ENCODE results near the gene PTGER1. TPM values are rescaled to one million over a fixed set of nuclear protein-coding genes. Genes with fewer than 3 reads are reported as not detected.

PTGER1 gene
- total and polyA plus RNA-seq, 2 donors (not counting 3 experiments of a cell fraction or from before 2014, with no cell fraction given) = 0.21 to 0.40 TPM

- FAIRE-seq (no peak), DNase-seq (ENCODE audit: low read depth, low spot score) (no peak)
- dilution Hi-C loops (cut with MboI; ENCODE audit: extremely low pct_ligation_motif_present, low sequenced_read_pairs) = no loop called here
- no peaks in the 10 kb centered on the region for H3K9me3 ChIP-seq (replicated peaks; ENCODE audit: control insufficient read depth, insufficient read depth, low read length)
- peaks cover 4% of the 10 kb centered on the region for H3K4me1 ChIP-seq (ENCODE audit: control insufficient read depth, extremely low read depth, insufficient read depth, low read length)
- H2AFZ ChIP-seq (ENCODE audit: low read depth, low read length) = no peak overlapping the region
- CTCF ChIA-PET = interaction anchor here (1.8 to 4.1 kb wide), 4 partner anchors 8 to 37 kb away, joined by 5 to 12 read pairs (median 6); partner anchors contain the start of genes DNAJB1 and GIPC1
- H3K27me3 ChIP-seq (ENCODE audit: control insufficient read depth in 2 of 2, insufficient read depth in 2 of 2, low read length in 2 of 2) = no peaks in the 10 kb centered on the region
- no peak overlapping the region for H3K4me3 ChIP-seq (replicated peaks in 1 of 3; ENCODE audit: insufficient read depth in 1 of 3, low read depth in 1 of 3, low read length in 3 of 3)
- H3K79me2 ChIP-seq (ENCODE audit: control insufficient read depth, insufficient read depth, low read length) = no peaks in the 10 kb centered on the region
- BruUV-seq (replicated peaks) = no TSS peak
- H3K9ac ChIP-seq (replicated peaks; ENCODE audit: extremely low read depth, insufficient read depth, low read length) = no peak overlapping the region
- no peak overlapping the region for H3K4me2 ChIP-seq (ENCODE audit: insufficient read depth, low read length)
- POLR2A ChIA-PET = no interaction called here
- H4K20me1 ChIP-seq (replicated peaks; ENCODE audit: control insufficient read depth, extremely low read depth, insufficient read depth, low read length) = no peaks in the 10 kb centered on the region
- no peaks in the 10 kb centered on the region for H3K9me1 ChIP-seq (replicated peaks; ENCODE audit: control insufficient read depth, extremely low read depth, insufficient read depth, low read length)
- H3K27ac ChIP-seq (ENCODE audit: insufficient read depth, low read depth, low read length) = no peak overlapping the region
- H3K36me3 ChIP-seq (ENCODE audit: control insufficient read depth in 2 of 2, extremely low read depth in 1 of 2, insufficient read depth in 2 of 2, low read length in 2 of 2) = peaks cover 3 to 19% of the 10 kb centered on the region in 2 experiments
- TF ChIP-seq POLR2A (IDR thresholded peaks at IDR 0.05; ENCODE audit: low read depth, low read length) = no peak
- no peak for TF ChIP-seq EZH2 (IDR thresholded peaks at IDR 0.05; ENCODE audit: borderline replicate concordance, low read depth, low read length, severe bottlenecking)
- TF ChIP-seq FOS (IDR thresholded peaks at IDR 0.05; ENCODE audit: borderline replicate concordance, insufficient read depth, low read length) = no peak
- TF ChIP-seq POLR2AphosphoS5 (IDR thresholded peaks at IDR 0.05; ENCODE audit: insufficient read depth, low read depth, low read length) = no peak
- no peak for TF ChIP-seq JUN (IDR thresholded peaks at IDR 0.05; ENCODE audit: borderline replicate concordance, insufficient read depth, insufficient read length, low read depth)
- no peak for TF ChIP-seq MYC (IDR thresholded peaks at IDR 0.05; ENCODE audit: low read depth, low read length)
- TF ChIP-seq MAX (IDR thresholded peaks at IDR 0.05; ENCODE audit: insufficient read depth, insufficient read length) = no peak
- no peak for TF ChIP-seq GATA2 (IDR thresholded peaks at IDR 0.05; ENCODE audit: insufficient read depth, insufficient read length, low read depth, low read length)
- TF ChIP-seq CTCF (IDR thresholded peaks at IDR 0.05; ENCODE audit: extremely low read depth in 1 of 2, insufficient read depth in 1 of 2, low read depth in 1 of 2, low read length in 2 of 2) = no peak
- intact Hi-C loops (cut with micrococcal nuclease) = no loop called here
Measured at GRCh38 chr19:14480700-14481079, 5.5 kb upstream of the PTGER1 start.
